Upper lobe of left lung (tissue), 6 donors: ENCODE results near the gene FEM1A. TPM values are rescaled to one million over a fixed set of nuclear protein-coding genes. Genes with fewer than 3 reads are reported as not detected.
A peak's percentile ranks its signal among the peaks of the same experiment; 100 is the strongest.
"Not testable (repeated sequence)": the region's sequence is repeated elsewhere in the genome, so short reads cannot be mapped to it uniquely, and the experiment has no call there.

Experiments used
- ATAC-seq, 2 donors: fragments of 200-7000 bp; cut with Tn5 transposase; one replicate each; pipeline ENCODE4 v1.9.1; 2022; ENCODE audit warnings: mild to moderate bottlenecking in 2 of 2, moderate library complexity in 2 of 2; ENCODE audit not compliant: low FRiP score in 2 of 2
- DNase-seq, 2 donors: peaks; one replicate each; pipeline ENCODE4 v3.0.0-alpha.2; 2019 to 2020
- H3K27ac ChIP-seq, 4 donors: fragments of 200-600 bp; sonication (generic); one replicate each; pipeline ENCODE4 v1.5.1; 2016 to 2019
- H3K27me3 ChIP-seq, 4 donors: fragments of 200-600 bp; sonication (generic); one replicate each; pipeline ENCODE4 v1.5.1; 2017 to 2019
- H3K36me3 ChIP-seq, 4 donors: fragments of 200-600 bp; sonication (generic); one replicate each; pipeline ENCODE4 v1.5.1; 2016 to 2019
- H3K4me1 ChIP-seq, 4 donors: fragments of 200-600 bp; sonication (generic); one replicate each; pipeline ENCODE4 v1.5.1; 2018 to 2019
- H3K4me3 ChIP-seq, 4 donors: fragments of 200-600 bp; sonication (generic); one replicate each; pipeline ENCODE4 v1.5.1; 2017 to 2019; ENCODE audit warnings: mild to moderate bottlenecking in 2 of 4, moderate library complexity in 1 of 4
- H3K9me3 ChIP-seq, 4 donors: fragments of 200-600 bp; sonication (generic); one replicate each; pipeline ENCODE4 v1.5.1; 2018 to 2019
- CTCF ChIP-seq, 6 experiments: fragments of 450-650 bp in 4 of 6; fragments of 200-600 bp in 2 of 6; sonication (generic) in 2 of 6; IDR thresholded peaks; one replicate each; pipeline ENCODE4 v1.5.1; 2016 to 2019; ENCODE audit warnings: antibody characterized with exemption in 6 of 6
- EP300 ChIP-seq, 4 donors: sonication (generic); formaldehyde crosslinking; IDR thresholded peaks; one replicate each; pipeline ENCODE4 v1.5.1; 2017; ENCODE audit warnings: antibody characterized with exemption in 4 of 4, control low read depth in 2 of 4
- POLR2A ChIP-seq, 4 donors: fragments of 450-650 bp; IDR thresholded peaks; one replicate each; pipeline ENCODE4 v1.5.1; 2016 to 2017; ENCODE audit warnings: antibody characterized with exemption in 4 of 4, mild to moderate bottlenecking in 2 of 4
- POLR2AphosphoS5 ChIP-seq, 2 donors: sonication (generic); formaldehyde crosslinking; IDR thresholded peaks; one replicate each; pipeline ENCODE4 v1.5.1; 2017; ENCODE audit warnings: antibody characterized with exemption in 2 of 2
- WGBS, 2 donors: methylation state at CpG; one replicate each; pipeline ENCODE4 v1.1.5; 2017 to 2018; 5-methylcytosine and 5-hydroxymethylcytosine counted together
- total RNA-seq, 6 donors: library from RNA; depleted of rRNA in 4 of 6; stranded (reverse); fragments of >200 nt in 4 of 6; gene quantifications; one replicate each; pipeline versions ENCODE4 v1.1.0 to v1.2.1, GENCODE V29; 2016 to 2021
- donor health status: DM: no; HTN: no; CAD: no; lungs with moderate emphysema.
- donor health status: DM: no; HTN: yes; CAD: no; lungs with severe emphysema.

Gene FEM1A
- total RNA-seq: 10 to 100 TPM; 15.6 to 22.2 (median 16.0) TPM

GRCh38 chr19:4791183-4792018 lies at the start of gene FEM1A:
TSS of gene FEM1A (plus strand) at chr19:4791734. CDS start at chr19:4791855, 121 bp downstream.
- H3K4me3 ChIP-seq: peak within 1 kb of the TSS; percentile 88 to 99 (median 94)
- DNase-seq (peak; percentile 100), ATAC-seq (peak; percentile 99 to 100)
- peak within 1 kb of the TSS; percentile 91 to 96 (median 94) for H3K27ac ChIP-seq
- H3K4me1 ChIP-seq: peaks cover 19 to 42% (median 22%) of the 10 kb centered on the region in 4 donors
- peak in 3 of 4 donors; percentile 56 to 91 (median 69) for TF ChIP-seq POLR2A (IDR thresholded peaks at IDR 0.05)
- TF ChIP-seq POLR2AphosphoS5 (IDR thresholded peaks at IDR 0.05): peak; percentile 80 to 93
- peak in 2 of 4 donors; percentile 39 to 79 for TF ChIP-seq EP300 (IDR thresholded peaks at IDR 0.05)
- peak; percentile 97 to 99 (median 98) for TF ChIP-seq CTCF (IDR thresholded peaks at IDR 0.05)
- WGBS, 2 donors: 0% methylated on average over 28 to 43 of the region's 80 CpGs
- no peaks in the 10 kb centered on the region for H3K27me3 ChIP-seq
- peaks cover 5 to 39% (median 30%) of the 10 kb centered on the region in 4 donors for H3K36me3 ChIP-seq
- H3K9me3 ChIP-seq: no peaks in the 10 kb centered on the region

GRCh38 chr19:4742723-4743646 lies 48.5 kb upstream of the FEM1A start:
- WGBS, 2 donors: 25 to 29% methylated on average over 8 to 12 of the region's 12 CpGs
- no peaks in the 10 kb centered on the region for H3K9me3 ChIP-seq
- no peak overlapping the region for H3K4me3 ChIP-seq
- TF ChIP-seq EP300 (IDR thresholded peaks at IDR 0.05) (no peak), POLR2AphosphoS5 (IDR thresholded peaks at IDR 0.05) (no peak), CTCF (IDR thresholded peaks at IDR 0.05) (no peak), POLR2A (IDR thresholded peaks at IDR 0.05) (no peak)
- DNase-seq (no peak), ATAC-seq (peak in 1 of 2 donors; percentile 46)
- no peaks in the 10 kb centered on the region for H3K27me3 ChIP-seq
- H3K36me3 ChIP-seq: no peaks in the 10 kb centered on the region
- H3K4me1 ChIP-seq: peaks cover 0 to 5% (median 2%) of the 10 kb centered on the region in 4 donors
- no peak overlapping the region for H3K27ac ChIP-seq

GRCh38 chr19:4744451-4745174 lies 46.9 kb upstream of the FEM1A start:
- peaks cover 0 to 5% (median 2%) of the 10 kb centered on the region in 4 donors for H3K4me1 ChIP-seq
- ATAC-seq: peak; percentile 70 to 92
- H3K27ac ChIP-seq: peak overlapping the region in 1 of 4 donors; percentile 27
- TF ChIP-seq POLR2A (IDR thresholded peaks at IDR 0.05): no peak
- TF ChIP-seq CTCF (IDR thresholded peaks at IDR 0.05): no peak
- TF ChIP-seq EP300 (IDR thresholded peaks at IDR 0.05): no peak
- TF ChIP-seq POLR2AphosphoS5 (IDR thresholded peaks at IDR 0.05): no peak
- 51 to 56% methylated on average over 8 of the region's 8 CpGs for WGBS, 2 donors
- no peak for DNase-seq
- no peaks in the 10 kb centered on the region for H3K9me3 ChIP-seq
- no peak overlapping the region for H3K4me3 ChIP-seq
- no peaks in the 10 kb centered on the region for H3K27me3 ChIP-seq
- H3K36me3 ChIP-seq: no peaks in the 10 kb centered on the region

GRCh38 chr19:4745175-4745574 lies 46.4 kb upstream of the FEM1A start:
- not testable (repeated sequence) for H3K4me1 ChIP-seq, H3K27me3 ChIP-seq

More at GRCh38 chr19:4745175-4745574, 46.4 kb upstream of the FEM1A start:
- 69 to 78% methylated on average over 10 of the region's 10 CpGs for whole genome bisulfite sequencing, 2 donors
- ATAC-seq, H3K9me3 ChIP-seq, H3K27ac ChIP-seq, H3K36me3 ChIP-seq, DNase-seq, H3K4me3 ChIP-seq: not testable (repeated sequence)
